HG03097 (cell line): ENCODE data around the gene NUDT1.

Experiments used
- ATAC-seq: cut with Tn5 transposase; IDR thresholded peaks from one replicate; pipeline ENCODE4 v1.9.1; 2021; ENCODE audit not compliant: unreplicated experiment, low FRiP score

NUDT1 gene

GRCh38 chr7:2204446-2204845 lies 37.6 kb upstream of the NUDT1 start:
- ATAC-seq = no peak

- no peak for ATAC-seq
Measured at GRCh38 chr7:2205036-2205780, 36.8 kb upstream of the NUDT1 start.

- no peak for ATAC-seq
Measured at GRCh38 chr7:2208712-2209111, 33.3 kb upstream of the NUDT1 start.

- no peak for ATAC-seq
Measured at GRCh38 chr7:2209146-2209960, 32.7 kb upstream of the NUDT1 start.

- ATAC-seq = no peak
Measured at GRCh38 chr7:2209961-2210323, 32.1 kb upstream of the NUDT1 start.

GRCh38 chr7:2210551-2211258 lies 31.3 kb upstream of the NUDT1 start:
- ATAC-seq = no peak

GRCh38 chr7:2211259-2211880 lies 30.7 kb upstream of the NUDT1 start:
- ATAC-seq = no peak

GRCh38 chr7:2211926-2212325 lies 30.1 kb upstream of the NUDT1 start:
- ATAC-seq = no peak

- ATAC-seq = no peak
Measured at GRCh38 chr7:2212906-2213305, 29.1 kb upstream of the NUDT1 start.

GRCh38 chr7:2213551-2214215 lies 28.3 kb upstream of the NUDT1 start:
- no peak for ATAC-seq

GRCh38 chr7:2214636-2215035 lies 27.4 kb upstream of the NUDT1 start:
- no peak for ATAC-seq

GRCh38 chr7:2215851-2216250 lies 26.2 kb upstream of the NUDT1 start:
- no peak for ATAC-seq

GRCh38 chr7:2217206-2217605 lies 24.8 kb upstream of the NUDT1 start:
- ATAC-seq = no peak

GRCh38 chr7:2217716-2218443 lies 24.1 kb upstream of the NUDT1 start:
- no peak for ATAC-seq

GRCh38 chr7:2218444-2218785 lies 23.6 kb upstream of the NUDT1 start:
- ATAC-seq = no peak

- no peak for ATAC-seq
Measured at GRCh38 chr7:2219136-2219535, 22.9 kb upstream of the NUDT1 start.

- no peak for ATAC-seq
Measured at GRCh38 chr7:2219606-2220005, 22.4 kb upstream of the NUDT1 start.

- no peak for ATAC-seq
Measured at GRCh38 chr7:2220030-2220429, 22.0 kb upstream of the NUDT1 start.

GRCh38 chr7:2220506-2220905 lies 21.5 kb upstream of the NUDT1 start:
- ATAC-seq = no peak

- ATAC-seq = no peak
Measured at GRCh38 chr7:2220954-2221353, 21.1 kb upstream of the NUDT1 start.
